ENCODE results near the gene MDGA2. TPM values are rescaled to one million over a fixed set of nuclear protein-coding genes. Genes with fewer than 3 reads are reported as not detected.

MDGA2 gene
- total and polyA plus RNA-seq, 2 donors (not counting 1 experiment from before 2014, with no cell fraction given), result not detected

DNA sequence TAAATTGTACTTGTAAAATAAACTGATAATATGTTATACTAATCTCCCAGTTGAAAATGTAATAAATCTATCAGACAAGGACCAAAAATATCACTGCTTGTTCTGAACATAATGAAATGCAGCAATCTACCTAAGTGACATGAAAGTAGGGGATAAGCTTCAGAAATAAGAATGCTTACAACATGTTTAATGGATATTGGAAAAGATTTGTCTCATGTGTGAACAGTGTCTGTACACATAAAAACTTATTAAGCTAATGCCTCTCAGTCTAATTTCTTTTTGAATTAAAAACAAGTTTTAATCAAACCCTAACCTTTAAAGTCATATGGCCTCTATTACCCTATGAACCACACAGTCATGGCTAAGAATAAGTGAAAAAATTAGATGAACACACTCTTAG is 465.3 kb downstream of the MDGA2 start:
- DNase-seq (ENCODE audit: low read depth in 2 of 2), result no peak

DNA sequence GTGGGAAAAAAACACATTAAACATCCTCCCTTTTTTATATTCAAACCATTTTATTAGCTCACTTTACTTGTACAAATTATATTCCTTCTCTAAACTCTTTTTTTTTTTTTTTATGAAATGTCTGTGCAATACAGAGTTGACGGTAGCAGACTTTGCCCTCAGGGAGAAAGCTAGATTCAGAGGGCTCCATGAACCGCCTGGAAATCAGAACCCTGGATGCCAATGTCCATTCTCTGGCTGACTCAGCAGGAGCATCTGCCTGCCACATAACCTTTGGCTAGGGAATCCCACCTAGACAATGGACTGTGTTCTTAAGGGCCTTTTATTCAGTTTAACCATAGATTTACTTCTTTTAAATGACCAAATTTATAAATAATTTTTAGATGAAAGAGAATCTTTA is 467.0 kb downstream of the MDGA2 start:
- Histone ChIP-seq H3K27ac (ENCODE audit: insufficient read depth, low read length) (no peak overlapping the region), H3K9me3 (ENCODE audit: control insufficient read depth, insufficient read depth, low read depth, low read length) (no peaks in the 10 kb centered on the region), H3K4me1 (ENCODE audit: control insufficient read depth, extremely low read depth, insufficient read depth, low read length) (no peaks in the 10 kb centered on the region), H3K27me3 (ENCODE audit: control insufficient read depth, insufficient read depth, low read length) (no peaks in the 10 kb centered on the region), H3K4me3 (replicated peaks in 1 of 4; ENCODE audit: control extremely low read depth in 1 of 4, insufficient read depth in 1 of 4, low read depth in 3 of 4, low read length in 4 of 4) (no peak overlapping the region), H4K20me1 (ENCODE audit: control insufficient read depth, extremely low read depth, insufficient read depth, low read length) (no peaks in the 10 kb centered on the region), H3K36me3 (ENCODE audit: control insufficient read depth, insufficient read depth, low read length) (no peaks in the 10 kb centered on the region), H3K4me2 (ENCODE audit: extremely low read depth, insufficient read depth, low read length) (no peak overlapping the region), H3K9ac (ENCODE audit: insufficient read depth, low read length) (no peak overlapping the region), H3K79me2 (ENCODE audit: control insufficient read depth, insufficient read depth, low read length) (no peaks in the 10 kb centered on the region), H2AFZ (ENCODE audit: low read length) (no peak overlapping the region)
- no peak for TF ChIP-seq EZH2 (IDR thresholded peaks at IDR 0.05; ENCODE audit: low read length, missing control alignments)
- TF ChIP-seq, protein P1, sequence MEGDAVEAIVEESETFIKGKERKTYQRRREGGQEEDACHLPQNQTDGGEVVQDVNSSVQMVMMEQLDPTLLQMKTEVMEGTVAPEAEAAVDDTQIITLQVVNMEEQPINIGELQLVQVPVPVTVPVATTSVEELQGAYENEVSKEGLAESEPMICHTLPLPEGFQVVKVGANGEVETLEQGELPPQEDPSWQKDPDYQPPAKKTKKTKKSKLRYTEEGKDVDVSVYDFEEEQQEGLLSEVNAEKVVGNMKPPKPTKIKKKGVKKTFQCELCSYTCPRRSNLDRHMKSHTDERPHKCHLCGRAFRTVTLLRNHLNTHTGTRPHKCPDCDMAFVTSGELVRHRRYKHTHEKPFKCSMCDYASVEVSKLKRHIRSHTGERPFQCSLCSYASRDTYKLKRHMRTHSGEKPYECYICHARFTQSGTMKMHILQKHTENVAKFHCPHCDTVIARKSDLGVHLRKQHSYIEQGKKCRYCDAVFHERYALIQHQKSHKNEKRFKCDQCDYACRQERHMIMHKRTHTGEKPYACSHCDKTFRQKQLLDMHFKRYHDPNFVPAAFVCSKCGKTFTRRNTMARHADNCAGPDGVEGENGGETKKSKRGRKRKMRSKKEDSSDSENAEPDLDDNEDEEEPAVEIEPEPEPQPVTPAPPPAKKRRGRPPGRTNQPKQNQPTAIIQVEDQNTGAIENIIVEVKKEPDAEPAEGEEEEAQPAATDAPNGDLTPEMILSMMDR (conservative IDR thresholded peaks at IDR 0.05 in 1 of 2, IDR thresholded peaks at IDR 0.05 in 1 of 2; ENCODE audit: low read depth in 1 of 2, low read length in 2 of 2), result no peak
- no peak for DNase-seq (ENCODE audit: low read depth in 2 of 2)

More for the DNA sequence above, 465.3 kb downstream of the MDGA2 start:
- H3K4me3 ChIP-seq (replicated peaks in 1 of 4; ENCODE audit: control extremely low read depth in 1 of 4, insufficient read depth in 1 of 4, low read depth in 3 of 4, low read length in 4 of 4), result no peak overlapping the region
- no peak overlapping the region for H3K9ac ChIP-seq (ENCODE audit: insufficient read depth, low read length)
- H3K27me3 ChIP-seq (ENCODE audit: control insufficient read depth, insufficient read depth, low read length), result no peaks in the 10 kb centered on the region
- no peaks in the 10 kb centered on the region for H4K20me1 ChIP-seq (ENCODE audit: control insufficient read depth, extremely low read depth, insufficient read depth, low read length)
- no peaks in the 10 kb centered on the region for H3K9me3 ChIP-seq (ENCODE audit: control insufficient read depth, insufficient read depth, low read depth, low read length)
- H3K79me2 ChIP-seq (ENCODE audit: control insufficient read depth, insufficient read depth, low read length), result no peaks in the 10 kb centered on the region
- no peak overlapping the region for H3K4me2 ChIP-seq (ENCODE audit: extremely low read depth, insufficient read depth, low read length)
- no peak for TF ChIP-seq EZH2 (IDR thresholded peaks at IDR 0.05; ENCODE audit: low read length, missing control alignments)
- TF ChIP-seq, protein P1 (conservative IDR thresholded peaks at IDR 0.05 in 1 of 2, IDR thresholded peaks at IDR 0.05 in 1 of 2; ENCODE audit: low read depth in 1 of 2, low read length in 2 of 2), result no peak
- H3K4me1 ChIP-seq (ENCODE audit: control insufficient read depth, extremely low read depth, insufficient read depth, low read length), result no peaks in the 10 kb centered on the region
- no peak overlapping the region for H3K27ac ChIP-seq (ENCODE audit: insufficient read depth, low read length)
- no peak overlapping the region for H2AFZ ChIP-seq (ENCODE audit: low read length)
- no peaks in the 10 kb centered on the region for H3K36me3 ChIP-seq (ENCODE audit: control insufficient read depth, insufficient read depth, low read length)

DNA sequence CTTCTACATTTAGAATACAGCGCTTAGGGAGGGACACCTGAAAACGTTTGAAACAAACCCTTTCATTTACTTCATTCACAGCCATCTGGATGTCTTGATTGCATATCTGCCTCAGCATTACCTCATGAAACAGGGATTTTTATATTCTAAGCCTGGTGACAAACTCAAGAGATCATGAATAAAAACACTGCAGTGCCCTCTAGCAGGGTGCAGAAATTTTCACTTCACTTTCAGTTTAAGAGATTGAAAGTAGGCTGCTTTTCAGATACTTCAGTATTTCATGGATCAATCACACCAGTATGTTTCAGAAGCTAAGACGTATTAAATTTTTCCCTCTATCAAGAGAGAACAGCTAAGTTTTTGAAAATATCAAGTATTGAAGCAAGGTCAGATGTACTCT is 467.8 kb downstream of the MDGA2 start:
- Histone ChIP-seq H3K27me3 (ENCODE audit: control insufficient read depth, insufficient read depth, low read length) (no peaks in the 10 kb centered on the region), H3K4me2 (ENCODE audit: extremely low read depth, insufficient read depth, low read length) (no peak overlapping the region), H3K9ac (ENCODE audit: insufficient read depth, low read length) (no peak overlapping the region), H3K36me3 (ENCODE audit: control insufficient read depth, insufficient read depth, low read length) (no peaks in the 10 kb centered on the region), H4K20me1 (ENCODE audit: control insufficient read depth, extremely low read depth, insufficient read depth, low read length) (no peaks in the 10 kb centered on the region), H3K9me3 (ENCODE audit: control insufficient read depth, insufficient read depth, low read depth, low read length) (no peaks in the 10 kb centered on the region), H3K27ac (ENCODE audit: insufficient read depth, low read length) (no peak overlapping the region), H2AFZ (ENCODE audit: low read length) (no peak overlapping the region), H3K4me1 (ENCODE audit: control insufficient read depth, extremely low read depth, insufficient read depth, low read length) (no peaks in the 10 kb centered on the region), H3K79me2 (ENCODE audit: control insufficient read depth, insufficient read depth, low read length) (no peaks in the 10 kb centered on the region), H3K4me3 (replicated peaks in 1 of 4; ENCODE audit: control extremely low read depth in 1 of 4, insufficient read depth in 1 of 4, low read depth in 3 of 4, low read length in 4 of 4) (no peak overlapping the region)
- DNase-seq (ENCODE audit: low read depth in 2 of 2), result peak in 1 of 2 donors; percentile 9
- TF ChIP-seq, protein P1 (conservative IDR thresholded peaks at IDR 0.05 in 1 of 2, IDR thresholded peaks at IDR 0.05 in 1 of 2; ENCODE audit: low read depth in 1 of 2, low read length in 2 of 2), result no peak
- TF ChIP-seq EZH2 (IDR thresholded peaks at IDR 0.05; ENCODE audit: low read length, missing control alignments), result no peak
